GM12878 (cell line): ENCODE measurements around the gene ZC3H15. TPM values are rescaled to one million over a fixed set of nuclear protein-coding genes. Genes with fewer than 3 reads are reported as not detected.
A peak's percentile ranks its signal among the peaks of the same experiment; 100 is the strongest.

ENCODE experiments used
- ASH2L ChIP-seq: fragments of 300-600, 200-600 bp; sonication (generic); IDR thresholded peaks from 2 replicates; pipeline ENCODE4 v1.6.1; 2017; ENCODE audit warnings: low read depth, mild to moderate bottlenecking, borderline replicate concordance
- ATF2 ChIP-seq: IDR thresholded peaks from 2 replicates; pipeline ENCODE4 v1.6.1; 2012; ENCODE audit warnings: low read length, inconsistent platforms
- ATF3 ChIP-seq: IDR thresholded peaks from 2 replicates; pipeline ENCODE4 v1.6.1; 2011; ENCODE audit warnings: low read depth, mild to moderate bottlenecking, low read length, moderate library complexity, borderline replicate concordance; ENCODE audit errors: extremely low read depth
- ATF7 ChIP-seq: fragments of 450-650 bp; IDR thresholded peaks from 2 replicates; pipeline ENCODE4 v1.6.1; 2016; ENCODE audit warnings: low read depth, mild to moderate bottlenecking
- BCL3 ChIP-seq: IDR thresholded peaks from 2 replicates; pipeline ENCODE4 v1.6.1; 2011; ENCODE audit warnings: borderline replicate concordance, low read depth, mild to moderate bottlenecking, moderate library complexity, low read length; ENCODE audit not compliant: insufficient read depth, poor library complexity, severe bottlenecking
- CREM ChIP-seq: IDR thresholded peaks from 2 replicates; pipeline ENCODE4 v1.6.1; 2014; ENCODE audit warnings: antibody characterized with exemption, low read depth
- GABPA ChIP-seq: IDR thresholded peaks from 2 replicates; pipeline ENCODE4 v1.6.1; 2014; ENCODE audit warnings: antibody characterized with exemption, low read depth, mild to moderate bottlenecking, inconsistent platforms
- GATAD2B ChIP-seq: fragments of 450-650 bp; conservative IDR thresholded peaks from 2 replicates; pipeline ENCODE4 v1.6.1; 2017; ENCODE audit warnings: low read depth, mild to moderate bottlenecking, moderate library complexity
- HDAC2 ChIP-seq: fragments of 200-600 bp; sonication (generic); IDR thresholded peaks from 2 replicates; pipeline ENCODE4 v1.6.1; 2017
- KAT2A ChIP-seq: conservative IDR thresholded peaks from 2 replicates; pipeline ENCODE4 v1.6.1; 2011; ENCODE audit warnings: low read depth, low read length; ENCODE audit not compliant: control insufficient read depth
- NBN ChIP-seq: fragments of 450-650 bp; IDR thresholded peaks from 2 replicates; pipeline ENCODE4 v1.6.1; 2016
- NFYA ChIP-seq: IDR thresholded peaks from 2 replicates; pipeline ENCODE4 v1.6.1; 2011; ENCODE audit warnings: low read depth, mild to moderate bottlenecking, low read length, improper control_type of control experiment, borderline replicate concordance
- NFYB ChIP-seq: IDR thresholded peaks from 2 replicates; pipeline ENCODE4 v1.6.1; 2011; ENCODE audit warnings: low read depth, mild to moderate bottlenecking, low read length, improper control_type of control experiment, moderate library complexity; ENCODE audit not compliant: insufficient read depth
- NRF1 ChIP-seq: conservative IDR thresholded peaks from 2 replicates; pipeline ENCODE4 v1.6.1; 2011; ENCODE audit warnings: mild to moderate bottlenecking, low read depth, low read length, improper control_type of control experiment
- PAX5 ChIP-seq: IDR thresholded peaks from 2 replicates; pipeline ENCODE4 v1.6.1; 2011; ENCODE audit warnings: low read depth, low read length, borderline replicate concordance
- POLR2AphosphoS2 ChIP-seq: IDR thresholded peaks from 2 replicates; pipeline ENCODE4 v1.6.1; 2011; ENCODE audit warnings: low read depth, mild to moderate bottlenecking, low read length, improper control_type of control experiment, moderate library complexity
- RAD21 ChIP-seq: IDR thresholded peaks from 2 replicates; pipeline ENCODE4 v1.6.1; 2011; ENCODE audit warnings: mild to moderate bottlenecking, low read depth, low read length, moderate library complexity; ENCODE audit not compliant: insufficient read depth
- RCOR1 ChIP-seq: conservative IDR thresholded peaks from 2 replicates; pipeline ENCODE4 v1.6.1; 2012; ENCODE audit warnings: low read depth, low read length, improper control_type of control experiment
- SKIL ChIP-seq: fragments of 450-650 bp; IDR thresholded peaks from 2 replicates; pipeline ENCODE4 v1.6.1; 2017; ENCODE audit warnings: mild to moderate bottlenecking, low read depth, inconsistent platforms; ENCODE audit not compliant: poor library complexity, severe bottlenecking
- SMAD5 ChIP-seq: IDR thresholded peaks from 2 replicates; pipeline ENCODE4 v1.6.1; 2016; ENCODE audit warnings: antibody characterized with exemption, low read depth
- SMC3 ChIP-seq: IDR thresholded peaks from 2 replicates; pipeline ENCODE4 v1.6.1; 2011; ENCODE audit warnings: low read length, improper control_type of control experiment, borderline replicate concordance
- SP1 ChIP-seq: IDR thresholded peaks from one replicate; pipeline ENCODE4 v1.6.1; 2011; ENCODE audit warnings: low read depth, low read length
- SUPT20H ChIP-seq: IDR thresholded peaks from 2 replicates; pipeline ENCODE4 v1.6.1; 2011; ENCODE audit warnings: low read depth, mild to moderate bottlenecking, low read length, moderate library complexity, borderline replicate concordance; ENCODE audit not compliant: control insufficient read depth
- TBL1XR1 ChIP-seq: IDR thresholded peaks from 2 replicates; pipeline ENCODE4 v1.6.1; 2012; ENCODE audit warnings: low read depth, low read length, improper control_type of control experiment
- TCF12 ChIP-seq: IDR thresholded peaks from 2 replicates; pipeline ENCODE4 v1.6.1; 2011; ENCODE audit warnings: low read depth, mild to moderate bottlenecking, low read length
- ZBTB33 ChIP-seq: fragments of 450-650 bp; IDR thresholded peaks from 2 replicates; pipeline ENCODE4 v1.6.1; 2017; ENCODE audit warnings: mild to moderate bottlenecking
- ZNF622 ChIP-seq: fragments of 450-650 bp; IDR thresholded peaks from 2 replicates; pipeline ENCODE4 v1.6.1; 2017; ENCODE audit warnings: mild to moderate bottlenecking, inconsistent platforms
- polyA plus RNA-seq, 11 experiments: library from polyadenylated mRNA; depleted of rRNA in 4 of 11; unstranded in 6 of 11; stranded (reverse) in 5 of 11; fragments of >200 nt; fragmentation: Nextera tagmentation in 4 of 11; fragmentation: Illumina TruSeq in 1 of 11; extraction: Ambion mirVana in 4 of 11; extraction: Trizol in 1 of 11; gene quantifications; 1 replicate in 1 of 11; 2 replicates in 10 of 11; pipeline versions ENCODE4 v1.2.1 to v1.2.3, GENCODE V29; 2011 to 2016; ENCODE audit warnings: inconsistent platforms in 2 of 11, missing spikeins in 2 of 11, low read depth in 1 of 11
- total RNA-seq, 4 experiments: library from RNA; depleted of rRNA in 3 of 4; stranded (reverse); fragments of >200 nt in 3 of 4; fragmentation: Illumina TruSeq in 1 of 4; extraction: Trizol in 1 of 4; gene quantifications; 2 replicates each; pipeline versions ENCODE4 v1.2.1 to v1.2.3, GENCODE V29; 2013 to 2021

Gene ZC3H15
- total and polyA plus RNA-seq, 10 of the 15 experiments (the other 5 are each of a cell fraction or from before 2014, with no cell fraction given), result 51.5 to 152 (median 123) TPM

GRCh38 chr2:186477790-186478189 lies 8.3 kb upstream of the ZC3H15 start (continued):
- TF ChIP-seq ATF2, result no peak
- no peak for TF ChIP-seq SMAD5
- no peak for TF ChIP-seq NRF1
- no peak for TF ChIP-seq SUPT20H
- TF ChIP-seq GABPA, result no peak
- no peak for TF ChIP-seq TBL1XR1
- no peak for TF ChIP-seq RCOR1
- TF ChIP-seq GATAD2B, result no peak
- TF ChIP-seq POLR2AphosphoS2, result no peak
- TF ChIP-seq TCF12, result no peak; the same call in 1 of the 2 replicates
- TF ChIP-seq ATF3, result no peak
- TF ChIP-seq SKIL, result peak; percentile 53
- no peak for TF ChIP-seq NBN
- TF ChIP-seq KAT2A, result no peak
- TF ChIP-seq HDAC2, result no peak
- TF ChIP-seq ZNF622, result no peak
- no peak for TF ChIP-seq ASH2L
- TF ChIP-seq CREM, result no peak
- no peak for TF ChIP-seq ATF7
- no peak for TF ChIP-seq NFYA
- TF ChIP-seq PAX5, result no peak
- TF ChIP-seq BCL3, result no peak
- no peak for TF ChIP-seq NFYB
- no peak for TF ChIP-seq SP1
- TF ChIP-seq ZBTB33, result no peak
- TF ChIP-seq SMC3, result no peak
- no peak for TF ChIP-seq RAD21
